ENCODE measurements around the gene CARD10.
"Not testable (repeated sequence)": the region's sequence is repeated elsewhere in the genome, so short reads cannot be mapped to it uniquely, and the experiment has no call there.

CARD10 gene

DNA sequence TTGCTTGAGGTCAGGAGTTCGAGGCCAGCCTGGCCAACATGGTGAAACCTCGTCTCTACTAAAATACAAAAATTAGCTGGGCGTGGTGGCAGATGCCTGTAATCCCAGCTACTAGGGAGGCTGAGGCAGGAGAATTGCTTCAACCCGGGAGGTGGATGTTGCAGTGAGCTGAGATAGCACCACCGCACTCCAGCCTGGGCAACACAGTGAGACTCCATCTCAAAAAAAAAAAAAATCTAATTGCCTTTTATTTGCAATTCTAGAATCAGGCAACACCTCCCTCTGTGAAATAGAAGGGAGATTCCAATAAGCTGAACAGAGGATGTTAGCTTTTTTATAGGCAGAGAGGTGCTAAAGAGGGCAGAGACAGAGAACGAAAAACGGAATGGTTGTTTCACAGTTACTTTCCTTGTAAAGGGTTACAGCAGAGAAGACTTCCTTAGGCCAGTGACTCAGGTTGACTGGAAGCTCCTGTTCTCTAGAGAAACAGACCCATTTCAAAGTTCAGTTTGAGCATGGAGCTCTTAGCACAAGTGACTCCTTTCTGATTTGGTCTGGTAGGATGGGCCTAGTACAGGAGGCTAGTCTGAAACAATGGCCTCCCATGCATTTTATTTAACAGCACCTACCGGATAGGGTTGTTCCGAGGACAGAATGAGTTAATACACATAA, 8.0 kb upstream of the CARD10 start:
- not testable (repeated sequence) for DNase-seq (ENCODE audit: low spot score)

- no peak for DNase-seq (ENCODE audit: low spot score)
These were observed 7.2 kb upstream of the CARD10 start for GRCh38 chr22:37526376-37526775.

- no peak for DNase-seq (ENCODE audit: low spot score)
These were observed 6.6 kb upstream of the CARD10 start for GRCh38 chr22:37525746-37526350.

- DNase-seq (ENCODE audit: low spot score), result peak; percentile 91
These were observed 6.0 kb upstream of the CARD10 start for GRCh38 chr22:37525073-37525745.

GRCh38 chr22:37522482-37522881, 3.3 kb upstream of the CARD10 start:
- DNase-seq (ENCODE audit: low spot score), result no peak

DNA sequence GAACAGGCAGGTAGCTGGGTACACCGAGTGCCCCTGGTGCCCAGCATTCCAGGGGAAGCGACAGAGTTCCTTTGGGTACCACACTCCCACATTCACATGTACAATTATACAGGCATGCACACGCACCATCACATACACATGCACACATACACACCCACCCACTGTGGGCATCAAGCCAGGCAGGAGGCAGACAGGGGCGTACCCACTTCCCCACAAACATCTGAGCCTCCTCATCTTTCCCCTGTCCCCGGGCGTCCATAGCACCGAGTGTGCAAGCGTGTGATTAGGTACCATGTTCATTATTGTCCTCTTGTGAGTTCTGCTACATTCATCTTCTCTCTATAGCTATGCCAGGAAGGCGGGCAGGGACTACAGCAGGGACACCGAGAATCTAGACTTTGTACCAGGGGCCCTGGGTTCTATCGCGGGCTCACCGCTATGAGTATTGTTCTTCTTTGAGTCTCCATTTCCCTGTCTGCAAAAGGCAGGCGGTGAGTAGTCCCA, 2.1 kb upstream of the CARD10 start:
- no peak for DNase-seq (ENCODE audit: low spot score)

- no peak for DNase-seq (ENCODE audit: low spot score)
These were observed 1.6 kb upstream of the CARD10 start for GRCh38 chr22:37520776-37521191.

DNA sequence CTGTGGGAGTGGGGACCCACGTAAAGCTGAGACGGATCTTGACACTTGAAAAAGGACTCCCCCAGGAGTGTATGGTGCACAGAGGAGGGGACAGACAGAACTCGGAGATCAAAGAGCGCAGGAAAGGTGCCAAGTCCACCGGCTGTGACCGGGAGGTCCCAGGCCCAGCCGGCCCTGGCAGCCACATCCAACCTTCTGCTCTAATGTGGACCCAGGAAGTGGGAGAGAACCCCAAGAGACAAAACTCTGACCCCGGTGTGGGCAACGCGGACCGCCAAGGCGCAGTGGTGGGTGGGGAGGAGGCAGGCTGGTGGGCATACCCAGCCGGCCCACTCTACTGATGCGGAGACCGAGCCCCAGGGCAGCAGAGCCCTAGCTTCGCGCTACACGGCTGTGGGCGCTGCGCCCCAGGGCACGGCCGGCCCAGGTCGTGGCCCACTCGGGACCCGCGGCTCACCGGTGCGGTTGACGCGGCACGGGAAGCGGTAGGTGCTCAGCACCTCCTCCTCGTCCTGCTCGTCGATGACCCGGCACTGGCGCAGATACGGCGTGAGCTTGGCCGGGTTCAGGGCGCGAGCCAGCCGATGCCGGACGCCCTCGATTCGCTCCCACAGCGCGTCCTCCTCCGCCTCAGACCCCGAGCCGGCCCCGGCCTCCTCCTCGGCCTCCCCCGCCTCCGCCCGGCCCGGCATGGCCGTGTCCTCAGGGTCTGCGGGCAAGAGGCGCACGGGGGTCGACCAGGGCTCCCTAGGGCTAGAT, 527 bp downstream of the CARD10 start:
- no peak for DNase-seq (ENCODE audit: low spot score)

GRCh38 chr22:37517826-37518450, 1.3 kb downstream of the CARD10 start:
- no peak for DNase-seq (ENCODE audit: low spot score)

- no peak for DNase-seq (ENCODE audit: low spot score)
These were observed 2.8 kb downstream of the CARD10 start for GRCh38 chr22:37516456-37516855.

DNA sequence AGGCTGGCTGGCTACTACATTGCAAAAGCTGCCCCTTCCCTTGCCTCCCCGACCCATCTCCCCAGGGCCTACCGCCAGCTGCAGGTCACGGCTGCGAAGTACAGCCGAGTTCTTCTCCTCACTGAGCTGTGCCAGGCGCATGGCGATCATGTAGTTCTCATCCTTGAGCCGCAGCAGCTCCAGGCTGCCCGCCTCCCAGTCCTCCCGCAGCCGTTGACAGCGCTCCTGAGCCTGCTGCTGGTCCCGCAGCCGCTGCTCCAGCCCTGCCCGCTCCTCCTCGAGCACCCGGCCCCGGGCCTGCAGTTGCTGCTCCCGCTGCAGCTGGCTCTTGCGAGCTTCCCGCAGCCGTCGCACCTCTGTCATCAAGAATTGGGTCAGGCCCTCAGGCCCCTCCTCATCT, 3.3 kb downstream of the CARD10 start:
- no peak for DNase-seq (ENCODE audit: low spot score)

- no peak for DNase-seq (ENCODE audit: low spot score)
These were observed 4.6 kb downstream of the CARD10 start for GRCh38 chr22:37514526-37515051.

DNA sequence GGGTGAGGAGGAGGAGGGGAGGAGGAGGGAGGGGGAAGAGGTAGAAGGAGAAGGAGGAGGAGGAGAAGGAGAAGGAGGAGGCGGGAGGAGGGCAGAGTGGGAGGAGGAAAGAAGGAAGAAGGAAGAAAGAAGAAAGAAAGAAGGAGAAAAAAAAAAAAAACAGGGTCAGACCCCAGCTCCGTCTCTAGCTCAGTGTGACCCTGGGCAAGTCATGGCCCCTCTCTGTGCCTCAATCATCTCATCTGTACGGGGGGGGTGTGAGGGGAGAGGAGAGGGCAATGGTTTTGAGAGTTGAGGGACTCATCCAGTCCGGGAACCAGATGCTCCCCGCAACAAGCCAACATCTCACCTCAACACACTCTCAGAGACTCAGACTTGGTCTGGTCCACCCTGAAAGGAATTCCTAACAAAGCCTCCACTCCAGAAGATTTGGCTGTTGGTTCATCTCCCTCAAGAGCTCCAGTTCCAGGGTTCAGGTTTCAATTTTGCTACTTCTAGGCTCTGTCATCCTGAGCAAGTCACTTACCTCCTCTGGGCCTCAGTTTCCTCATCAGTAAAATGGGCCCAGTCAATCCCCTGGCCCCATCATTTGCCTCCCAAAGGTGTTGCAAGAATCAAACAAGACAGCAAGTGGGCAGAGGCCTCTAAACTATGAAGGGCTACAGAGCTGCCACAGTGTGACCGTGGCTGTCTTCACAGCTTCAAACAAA, 7.7 kb downstream of the CARD10 start:
- DNase-seq (ENCODE audit: low spot score), result no peak

DNA sequence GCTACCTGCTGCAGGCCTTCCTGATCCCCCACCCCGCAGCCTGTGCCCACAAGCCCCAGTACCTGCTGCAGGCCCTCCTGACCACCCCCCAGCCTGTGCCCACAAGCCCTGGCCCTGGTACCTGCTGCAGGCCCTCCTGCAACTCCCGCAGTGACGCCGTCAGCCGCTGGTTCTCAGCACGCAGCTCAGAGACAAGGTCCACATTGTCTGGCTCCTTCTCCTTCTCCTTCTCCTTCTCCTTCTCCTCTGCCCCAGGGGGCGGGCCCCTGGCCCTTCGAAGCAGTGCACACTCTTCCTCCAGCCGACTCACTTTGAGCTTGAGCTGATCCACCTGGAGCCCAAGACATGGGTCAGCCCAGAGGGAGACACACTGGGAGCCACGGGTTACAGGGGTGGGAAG, 9.1 kb downstream of the CARD10 start:
- DNase-seq (ENCODE audit: low spot score), result no peak

DNA sequence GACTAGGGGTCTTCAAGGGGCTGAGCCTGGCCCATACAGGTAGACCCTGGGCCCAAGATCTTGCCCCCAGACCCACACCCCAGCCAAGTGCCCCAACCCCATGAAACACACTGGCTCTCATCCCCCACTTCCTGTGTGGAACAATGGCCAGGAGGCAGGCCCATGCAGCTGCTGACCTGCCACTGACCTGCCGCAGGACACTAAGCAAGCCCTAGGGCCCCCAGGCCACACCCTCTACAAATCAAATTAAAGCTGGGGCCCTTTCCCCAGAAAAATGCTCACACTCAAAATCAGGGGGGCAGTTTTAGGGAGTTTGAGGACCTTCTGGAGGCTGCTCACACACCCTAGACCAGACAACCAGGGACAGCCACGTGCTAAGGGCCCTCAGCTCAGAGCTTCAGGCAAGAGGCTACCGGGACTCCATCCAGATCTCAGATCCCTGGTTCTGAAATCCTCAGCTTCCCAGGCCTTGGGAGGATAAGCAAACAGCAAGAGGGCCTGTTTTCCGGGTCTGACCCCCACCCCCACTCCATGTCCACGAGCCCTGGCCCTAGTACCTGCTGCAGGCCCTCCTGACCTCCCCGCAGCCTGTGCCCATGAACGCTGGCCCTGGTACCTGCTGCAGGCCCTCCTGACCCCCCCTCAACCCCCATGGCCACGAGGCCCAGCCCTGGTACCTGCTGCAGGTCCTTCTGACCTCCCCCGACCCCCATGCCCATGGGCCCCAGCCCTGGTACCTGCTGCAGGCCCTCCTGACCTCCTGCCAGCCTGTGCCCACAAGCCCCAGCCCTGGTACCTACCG, 10.0 kb downstream of the CARD10 start:
- no peak for DNase-seq (ENCODE audit: low spot score)

DNA sequence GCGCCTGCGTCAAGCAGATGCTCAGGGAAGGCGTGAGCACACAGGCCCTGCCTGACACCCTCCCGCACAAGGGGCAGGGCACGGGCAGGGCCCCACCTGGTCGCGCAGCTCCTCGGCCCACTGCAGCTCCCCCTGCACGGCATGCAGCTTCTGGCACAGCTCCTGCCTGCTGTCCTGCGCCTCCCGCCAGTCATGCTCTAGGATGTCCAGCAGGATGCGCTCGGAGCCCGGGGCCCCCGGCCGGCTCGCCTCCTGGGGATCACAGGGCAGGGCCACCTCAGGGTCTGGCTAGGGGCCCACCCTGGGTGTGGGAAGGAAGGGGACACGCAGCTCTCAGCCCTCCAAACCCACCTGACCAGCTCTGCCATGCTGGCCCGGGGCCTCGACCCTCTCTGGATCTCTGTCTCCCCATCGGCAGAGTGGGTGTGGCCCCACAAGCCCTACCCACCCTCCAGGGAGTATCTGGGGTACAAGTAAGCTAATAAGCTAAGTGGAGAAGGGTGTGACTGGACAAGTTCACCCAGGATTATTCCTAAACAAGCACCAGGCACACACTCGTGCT, 10.7 kb downstream of the CARD10 start:
- no peak for DNase-seq (ENCODE audit: low spot score)

DNA sequence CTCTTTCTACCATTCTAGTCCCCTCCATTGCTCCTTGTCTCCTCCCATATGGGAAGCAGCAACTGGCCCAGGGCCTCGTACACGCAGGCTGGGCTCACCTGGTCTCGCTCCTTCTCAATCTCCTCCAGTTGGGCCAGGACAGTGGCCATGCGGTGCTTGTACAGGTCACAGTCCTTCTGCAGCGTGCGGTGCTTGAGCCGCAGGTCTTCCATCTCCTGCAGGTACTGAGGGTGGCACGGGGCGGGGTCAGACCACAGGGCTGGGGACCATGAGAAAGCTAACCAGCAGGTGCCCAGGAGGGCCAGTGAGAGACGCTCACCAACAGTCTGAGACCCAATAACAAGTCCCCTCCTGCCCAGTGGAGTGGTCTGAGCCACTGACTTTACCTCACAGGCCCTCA, 11.5 kb downstream of the CARD10 start:
- DNase-seq (ENCODE audit: low spot score), result no peak

DNA sequence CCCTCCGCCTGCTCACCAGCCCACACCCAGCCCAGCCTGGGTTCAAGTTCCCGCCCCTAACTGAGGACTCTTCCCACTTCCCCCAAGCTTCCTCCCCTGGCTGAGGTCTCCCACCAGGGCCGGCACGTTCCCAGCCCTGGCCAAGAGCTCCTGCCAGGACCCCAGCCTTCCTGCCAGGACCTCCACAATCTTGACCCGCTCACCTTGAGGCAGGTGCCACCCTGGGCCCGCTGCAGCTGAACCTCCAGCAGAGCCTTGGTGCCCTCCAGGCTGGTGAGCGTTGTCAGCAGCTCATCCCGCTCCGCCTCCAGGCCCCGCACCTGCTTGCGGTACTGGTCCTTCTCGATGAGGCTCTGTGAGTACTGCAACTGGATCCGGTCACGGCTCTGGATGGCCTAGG, 13.2 kb downstream of the CARD10 start:
- DNase-seq (ENCODE audit: low spot score), result no peak

DNA sequence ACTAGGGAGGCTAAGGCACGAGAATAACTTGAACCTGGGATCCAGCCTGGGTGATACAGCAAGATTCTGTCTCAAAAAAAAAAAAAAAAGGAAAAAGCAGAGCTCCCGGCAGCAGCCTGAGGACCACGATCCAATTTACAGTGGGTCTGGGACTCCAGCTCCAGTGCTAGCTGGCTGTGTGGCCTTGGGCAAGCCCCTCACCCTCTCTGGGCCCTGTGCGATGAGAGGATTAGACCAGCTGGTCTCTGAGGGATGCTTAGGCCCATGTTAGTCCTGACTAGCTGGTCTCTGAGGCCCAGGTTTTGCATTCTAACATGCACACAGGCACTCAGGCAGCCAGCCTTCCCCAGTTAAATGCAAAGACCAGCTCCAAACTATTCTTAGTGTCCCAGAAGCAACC, 13.7 kb downstream of the CARD10 start:
- DNase-seq (ENCODE audit: low spot score), result no peak

- DNase-seq (ENCODE audit: low spot score), result no peak
These were observed 14.3 kb downstream of the CARD10 start for GRCh38 chr22:37504964-37505363.

Data from AG08396 (cell line).